HG03575 (cell line): Measurements from ENCODE around the gene ARMC3.
"Not testable (repeated sequence)": the region's sequence is repeated elsewhere in the genome, so short reads cannot be mapped to it uniquely, and the experiment has no call there.

ENCODE experiments used
- ATAC-seq: cut with Tn5 transposase; IDR thresholded peaks from one replicate; pipeline ENCODE4 v1.9.1; 2021; ENCODE audit not compliant: unreplicated experiment, insufficient number of reproducible peaks, low FRiP score; ENCODE audit errors: extremely low read depth

Gene ARMC3, protein sequence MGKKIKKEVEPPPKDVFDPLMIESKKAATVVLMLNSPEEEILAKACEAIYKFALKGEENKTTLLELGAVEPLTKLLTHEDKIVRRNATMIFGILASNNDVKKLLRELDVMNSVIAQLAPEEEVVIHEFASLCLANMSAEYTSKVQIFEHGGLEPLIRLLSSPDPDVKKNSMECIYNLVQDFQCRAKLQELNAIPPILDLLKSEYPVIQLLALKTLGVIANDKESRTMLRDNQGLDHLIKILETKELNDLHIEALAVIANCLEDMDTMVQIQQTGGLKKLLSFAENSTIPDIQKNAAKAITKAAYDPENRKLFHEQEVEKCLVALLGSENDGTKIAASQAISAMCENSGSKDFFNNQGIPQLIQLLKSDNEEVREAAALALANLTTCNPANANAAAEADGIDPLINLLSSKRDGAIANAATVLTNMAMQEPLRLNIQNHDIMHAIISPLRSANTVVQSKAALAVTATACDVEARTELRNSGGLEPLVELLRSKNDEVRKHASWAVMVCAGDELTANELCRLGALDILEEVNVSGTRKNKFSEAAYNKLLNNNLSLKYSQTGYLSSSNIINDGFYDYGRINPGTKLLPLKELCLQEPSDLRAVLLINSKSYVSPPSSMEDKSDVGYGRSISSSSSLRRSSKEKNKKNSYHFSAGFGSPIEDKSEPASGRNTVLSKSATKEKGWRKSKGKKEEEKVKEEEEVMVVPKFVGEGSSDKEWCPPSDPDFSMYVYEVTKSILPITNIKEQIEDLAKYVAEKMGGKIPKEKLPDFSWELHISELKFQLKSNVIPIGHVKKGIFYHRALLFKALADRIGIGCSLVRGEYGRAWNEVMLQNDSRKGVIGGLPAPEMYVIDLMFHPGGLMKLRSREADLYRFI

DNA sequence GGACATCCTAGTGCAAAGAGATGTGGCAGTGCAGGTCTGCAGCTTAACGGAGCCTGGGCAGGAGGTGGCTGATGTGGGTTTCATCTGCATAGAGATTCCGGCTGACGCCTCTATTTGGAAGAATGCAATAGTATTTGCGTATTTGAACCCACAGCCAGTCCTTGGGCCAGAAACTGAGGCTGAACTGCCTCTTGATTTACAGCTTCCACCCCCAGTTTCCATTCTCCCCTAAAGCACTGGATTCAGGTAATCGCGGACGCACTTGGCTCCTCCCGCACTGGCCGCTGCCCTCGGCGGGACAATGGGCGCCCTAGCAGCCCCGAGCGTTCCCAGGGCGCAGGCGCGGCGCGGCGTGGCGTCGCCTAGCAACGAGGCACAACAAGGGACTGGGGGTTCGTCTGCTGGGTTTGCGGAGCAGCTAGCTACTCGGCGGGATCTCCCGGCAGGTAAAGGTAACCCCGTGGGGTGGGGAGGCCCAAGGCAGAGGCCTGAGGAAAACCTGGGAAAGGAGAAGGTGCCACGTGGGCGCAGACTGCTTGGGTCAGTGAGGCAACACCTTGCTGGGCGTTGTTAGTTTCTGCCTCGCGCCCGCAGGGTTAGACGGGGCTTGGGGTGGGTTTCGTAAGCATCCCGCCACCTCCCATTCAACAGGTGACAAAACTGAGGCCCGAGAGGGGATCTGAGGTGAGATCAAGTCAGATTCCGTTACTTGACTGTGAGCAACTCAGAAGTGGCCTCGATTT is at the start of gene ARMC3:
Gene ARMC3, plus strand, starts transcription at position 393 of the 743 bp plus-strand sequence. CDS start 3,944 bp downstream, outside the sequence.
- ATAC-seq: peak; percentile 37

DNA sequence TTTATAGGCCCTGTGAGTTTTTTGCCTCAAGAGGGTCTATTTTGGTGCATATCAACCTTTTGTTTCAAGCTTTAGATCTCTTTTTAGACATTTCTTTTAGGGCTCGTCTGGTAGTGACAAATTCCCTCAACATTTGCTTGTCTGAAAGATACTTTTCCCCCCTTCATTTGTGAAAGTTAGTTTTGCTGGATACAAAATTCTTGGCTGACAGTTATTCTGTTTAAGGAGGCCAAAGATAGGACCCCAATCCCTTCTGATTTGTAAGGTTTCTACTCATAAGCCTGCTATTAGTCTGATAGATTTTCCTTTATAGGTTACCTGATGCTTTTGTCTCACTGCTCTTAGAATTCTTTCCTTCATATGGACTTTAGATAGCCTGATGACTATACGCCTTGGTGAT is 36.1 kb upstream of the ARMC3 start:
- no peak for ATAC-seq

DNA sequence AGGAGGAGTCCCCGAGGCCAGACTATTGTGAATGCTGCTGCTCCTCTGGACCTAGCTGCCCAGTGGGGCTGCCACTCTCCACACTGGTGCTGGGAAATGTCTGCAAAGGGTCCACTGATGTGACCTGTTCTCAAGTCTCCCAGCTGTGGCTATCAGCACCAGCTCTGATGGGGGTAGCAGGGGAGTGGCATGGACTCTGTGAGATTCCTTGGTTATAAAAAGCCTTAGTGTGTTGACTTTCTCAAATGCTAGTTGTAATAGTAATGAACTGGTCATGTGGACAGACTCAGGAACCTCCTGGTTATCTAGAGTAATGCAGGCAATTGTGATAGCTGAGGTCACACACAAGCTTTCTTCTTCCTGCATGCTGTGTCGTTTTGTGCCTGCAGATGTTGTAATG is 34.1 kb upstream of the ARMC3 start:
- ATAC-seq: no peak

DNA sequence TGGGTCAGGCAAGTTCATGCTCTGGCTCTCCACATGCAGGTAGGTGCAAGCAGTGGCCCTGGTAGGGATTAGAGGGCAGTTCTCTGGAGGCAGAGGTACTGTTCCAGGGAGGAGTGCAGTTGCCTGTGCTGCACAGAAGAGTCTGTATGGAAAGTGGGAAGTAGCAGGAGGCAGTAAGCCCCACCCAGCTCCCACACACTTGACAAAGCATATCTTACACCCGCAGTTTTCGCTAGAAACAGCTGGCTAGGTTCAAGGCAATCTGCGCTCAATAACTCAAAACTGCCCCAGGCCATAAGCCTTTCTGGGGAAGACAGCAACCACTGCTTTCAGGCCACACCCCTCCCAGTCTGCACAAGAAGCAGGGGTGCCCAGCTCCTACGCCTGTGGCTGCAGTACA is 33.1 kb upstream of the ARMC3 start:
- no peak for ATAC-seq

DNA sequence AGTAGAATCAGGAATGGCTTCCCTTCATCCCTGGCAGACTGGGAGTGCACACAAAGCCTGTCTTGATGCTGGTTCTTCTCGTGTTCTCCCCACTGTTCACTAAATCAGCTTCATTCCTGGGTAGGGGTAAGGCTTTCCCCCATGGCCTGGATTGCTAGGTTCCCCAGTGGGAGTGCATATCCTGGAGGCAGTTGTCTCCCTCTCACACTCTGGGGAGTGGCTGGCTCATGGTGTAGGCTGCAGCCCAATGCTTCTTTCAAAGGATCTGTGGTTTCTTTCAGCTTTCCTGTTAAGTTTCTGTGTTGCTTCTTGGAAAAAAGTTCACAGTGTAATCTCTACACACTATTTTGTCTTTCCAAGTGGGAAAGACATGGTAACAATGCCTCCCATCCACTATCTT is 32.6 kb upstream of the ARMC3 start:
- ATAC-seq: no peak

DNA sequence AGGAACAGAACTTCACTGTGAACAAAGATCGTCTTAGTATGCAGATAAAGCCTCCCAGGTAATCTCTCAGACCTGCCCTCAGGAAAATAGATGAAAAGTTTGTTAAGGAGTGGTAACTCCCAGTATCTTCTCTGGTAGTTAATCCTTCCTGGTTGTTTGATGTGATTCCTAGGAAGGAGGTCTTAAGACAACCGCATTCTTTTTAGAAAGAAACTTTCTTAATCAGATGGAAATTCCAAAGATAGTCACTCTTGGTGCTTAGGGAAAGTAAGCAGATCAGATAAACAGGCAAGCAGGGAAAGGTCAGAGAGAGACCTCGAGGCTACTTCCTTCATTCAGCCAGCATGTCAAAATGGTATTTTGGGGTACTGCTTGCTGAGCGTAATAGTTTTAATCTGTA is 30.5 kb upstream of the ARMC3 start:
- ATAC-seq: no peak

DNA sequence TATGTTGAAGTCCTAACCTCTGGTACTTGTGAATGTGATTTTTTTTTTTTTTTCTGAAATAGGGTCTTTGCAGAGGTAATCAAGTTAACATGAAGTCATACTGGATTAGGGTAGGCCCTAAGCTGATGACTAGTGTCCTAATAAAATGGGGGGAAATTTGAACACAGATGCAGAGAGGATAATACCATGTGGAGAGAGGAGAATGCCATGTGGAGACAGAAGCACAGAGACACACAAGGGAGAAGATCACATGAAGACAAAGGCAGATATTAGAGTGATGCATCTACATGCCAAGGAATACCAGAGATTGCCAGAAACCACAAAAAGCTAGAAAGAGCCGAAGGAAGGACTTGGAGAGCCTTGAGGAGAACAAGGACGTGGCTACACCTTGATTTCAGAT is 28.5 kb upstream of the ARMC3 start:
- ATAC-seq: no peak

DNA sequence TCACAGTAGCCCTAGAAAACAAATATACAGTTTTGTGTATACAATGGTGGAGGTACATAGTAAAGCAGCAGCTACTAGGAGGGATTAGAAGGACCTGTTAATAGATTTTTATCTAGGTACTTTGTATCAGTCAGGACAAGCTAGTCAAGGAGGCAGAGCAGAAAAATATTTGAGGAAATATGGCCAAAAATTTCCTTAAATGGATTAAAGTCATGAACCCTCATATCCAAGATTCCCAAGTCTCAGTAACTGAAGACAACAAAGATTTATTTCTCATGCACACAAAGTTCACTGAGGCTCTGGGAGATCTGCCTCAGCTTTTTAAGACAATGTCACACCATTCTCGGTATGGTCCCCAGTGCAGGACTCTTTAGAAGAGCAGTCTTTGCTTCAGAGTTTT is 28.1 kb upstream of the ARMC3 start:
- no peak for ATAC-seq

DNA sequence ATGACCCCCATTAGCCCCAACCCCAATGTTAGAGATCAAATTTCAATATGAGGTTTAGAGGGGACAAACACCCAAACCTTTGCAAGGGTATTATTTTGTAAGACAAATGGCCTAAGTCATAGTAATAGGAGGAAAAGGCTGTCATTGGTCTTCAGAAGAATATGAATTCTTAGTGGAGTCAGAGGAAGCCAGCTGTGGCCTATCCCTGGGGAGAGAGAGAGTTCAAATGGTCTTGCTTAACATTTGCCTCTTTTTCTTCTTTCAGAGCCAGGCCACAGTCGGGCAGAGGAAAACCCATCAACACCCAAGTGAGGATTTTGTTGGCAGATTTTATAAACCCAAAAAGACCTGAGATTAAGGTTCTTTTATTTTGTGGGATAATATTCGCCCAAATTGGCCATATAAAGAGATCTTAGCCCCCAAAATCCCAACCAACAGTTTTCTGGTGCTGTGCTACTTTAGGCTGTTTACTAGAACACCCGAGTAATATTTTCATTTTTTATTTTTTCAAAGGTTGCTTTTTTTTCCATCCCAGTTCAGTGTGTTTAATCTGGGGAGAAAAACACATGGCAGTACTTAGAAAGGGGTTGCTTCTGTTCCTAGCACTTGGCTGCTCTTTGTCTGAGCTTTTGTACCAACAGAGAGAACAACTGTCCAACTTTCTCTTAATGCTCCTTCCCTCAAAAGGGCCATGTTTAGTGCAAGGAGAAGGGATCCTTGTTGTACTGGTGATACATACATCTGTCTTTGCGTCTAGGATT is 26.8 kb upstream of the ARMC3 start:
- no peak for ATAC-seq

DNA sequence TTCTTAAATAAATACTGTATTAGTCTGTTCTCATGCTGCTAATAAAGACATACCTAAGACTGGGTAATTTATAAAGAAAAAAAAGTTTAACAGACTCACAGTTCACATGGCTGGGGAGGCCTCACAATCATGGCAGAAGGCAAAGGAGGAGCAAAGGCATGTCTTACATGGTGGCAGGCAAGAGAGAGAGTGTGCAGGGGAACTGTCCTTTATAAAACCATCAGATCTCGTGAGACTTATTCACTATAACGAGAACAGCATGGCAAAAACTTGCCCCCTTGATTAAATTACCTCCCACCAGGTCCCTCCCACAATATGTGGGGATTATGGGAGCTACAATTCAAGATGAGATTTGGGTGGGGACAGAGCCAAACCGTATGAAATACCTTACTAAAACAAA is 25.7 kb upstream of the ARMC3 start:
- ATAC-seq: not testable (repeated sequence)

DNA sequence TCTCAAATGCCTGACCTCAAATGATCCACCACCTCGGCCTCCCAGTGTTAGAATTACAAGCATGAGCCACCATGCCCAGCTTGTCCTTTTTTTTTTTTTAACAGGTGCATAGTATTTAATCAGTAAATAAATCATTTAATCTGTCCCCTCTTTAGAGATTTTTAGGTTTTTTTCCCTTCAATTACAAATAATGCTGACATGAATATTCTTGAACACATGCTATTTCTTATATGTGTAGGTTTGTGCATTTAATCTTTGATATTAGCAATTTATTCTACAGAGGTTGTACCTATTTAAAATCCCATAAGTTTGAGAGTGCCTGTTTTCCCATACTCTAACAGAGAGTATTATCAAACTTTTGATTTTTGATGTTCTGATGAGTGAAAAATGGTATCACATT is 24.2 kb upstream of the ARMC3 start:
- ATAC-seq: no peak

DNA sequence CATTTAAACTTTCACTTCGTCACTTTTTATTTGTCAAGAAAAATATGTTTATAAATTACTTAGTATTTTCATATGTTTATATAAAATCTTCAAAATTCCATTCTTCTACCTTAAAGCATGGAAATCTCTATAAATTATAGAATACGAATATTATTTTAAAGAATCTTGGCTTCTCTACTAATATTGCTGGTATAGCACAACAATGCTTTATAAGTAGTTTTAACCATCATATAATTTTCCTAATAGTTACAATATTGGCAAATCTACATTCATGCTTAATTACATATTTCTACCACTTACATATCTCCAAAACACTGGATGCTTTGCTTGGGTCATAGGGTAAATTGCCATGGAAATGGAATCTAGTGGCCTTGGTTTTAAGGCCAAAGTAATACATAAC is 21.1 kb upstream of the ARMC3 start:
- ATAC-seq: no peak

DNA sequence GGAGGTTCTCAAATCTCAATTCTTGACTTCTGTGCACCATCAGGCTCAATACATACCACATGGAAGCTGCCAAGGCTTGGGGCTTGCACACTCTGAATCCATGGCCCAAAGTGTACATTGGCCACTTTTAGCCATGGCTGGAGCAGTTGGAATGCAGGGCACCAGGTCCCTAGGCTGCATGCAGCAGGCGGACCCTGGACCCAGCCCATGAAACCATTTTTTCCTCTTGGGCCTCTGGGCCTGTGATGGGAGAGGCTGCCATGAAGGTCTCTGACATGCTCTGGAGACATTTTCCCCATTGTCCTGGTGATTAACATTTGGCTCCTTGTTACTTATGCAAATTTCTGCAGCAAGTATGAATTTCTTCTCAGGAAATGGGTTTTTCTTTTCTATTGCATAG is 19.0 kb upstream of the ARMC3 start:
- no peak for ATAC-seq

DNA sequence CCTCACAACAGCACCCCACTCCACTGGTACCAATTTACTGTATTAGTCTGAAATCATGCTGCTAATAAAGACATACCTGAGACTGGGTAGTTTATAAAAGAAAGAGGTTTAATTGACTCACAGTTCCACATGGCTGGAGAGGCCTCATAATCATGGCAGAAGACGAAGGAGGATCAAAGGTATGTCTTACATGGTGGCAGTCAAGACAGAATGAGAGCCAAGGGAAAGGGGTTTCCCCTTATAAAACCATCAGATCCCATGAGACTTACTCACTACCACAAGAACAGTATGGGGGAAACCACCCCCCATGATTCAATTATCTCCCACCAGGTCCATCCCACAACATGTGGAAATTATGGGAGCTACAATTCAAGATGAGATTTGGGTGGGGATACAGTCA is 18.2 kb upstream of the ARMC3 start:
- not testable (repeated sequence) for ATAC-seq

DNA sequence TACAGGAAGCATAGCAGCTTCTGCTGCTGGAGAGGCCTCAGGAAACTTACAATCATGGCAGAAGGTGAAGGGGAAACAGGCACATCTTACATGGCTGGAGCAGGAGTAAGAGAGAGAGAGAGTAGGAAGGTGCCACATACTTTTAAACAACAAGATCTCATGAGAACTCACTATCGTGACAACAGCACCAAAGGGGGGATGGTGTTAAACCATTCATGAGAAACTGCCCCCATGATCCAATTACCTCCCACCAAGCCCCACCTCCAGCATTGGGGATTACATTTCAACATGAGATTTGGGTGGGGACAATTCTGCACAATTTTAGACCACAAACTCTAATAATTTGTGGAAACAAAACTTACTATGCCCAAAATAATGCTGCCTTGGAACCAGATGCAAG is 16.8 kb upstream of the ARMC3 start:
- ATAC-seq: no peak

DNA sequence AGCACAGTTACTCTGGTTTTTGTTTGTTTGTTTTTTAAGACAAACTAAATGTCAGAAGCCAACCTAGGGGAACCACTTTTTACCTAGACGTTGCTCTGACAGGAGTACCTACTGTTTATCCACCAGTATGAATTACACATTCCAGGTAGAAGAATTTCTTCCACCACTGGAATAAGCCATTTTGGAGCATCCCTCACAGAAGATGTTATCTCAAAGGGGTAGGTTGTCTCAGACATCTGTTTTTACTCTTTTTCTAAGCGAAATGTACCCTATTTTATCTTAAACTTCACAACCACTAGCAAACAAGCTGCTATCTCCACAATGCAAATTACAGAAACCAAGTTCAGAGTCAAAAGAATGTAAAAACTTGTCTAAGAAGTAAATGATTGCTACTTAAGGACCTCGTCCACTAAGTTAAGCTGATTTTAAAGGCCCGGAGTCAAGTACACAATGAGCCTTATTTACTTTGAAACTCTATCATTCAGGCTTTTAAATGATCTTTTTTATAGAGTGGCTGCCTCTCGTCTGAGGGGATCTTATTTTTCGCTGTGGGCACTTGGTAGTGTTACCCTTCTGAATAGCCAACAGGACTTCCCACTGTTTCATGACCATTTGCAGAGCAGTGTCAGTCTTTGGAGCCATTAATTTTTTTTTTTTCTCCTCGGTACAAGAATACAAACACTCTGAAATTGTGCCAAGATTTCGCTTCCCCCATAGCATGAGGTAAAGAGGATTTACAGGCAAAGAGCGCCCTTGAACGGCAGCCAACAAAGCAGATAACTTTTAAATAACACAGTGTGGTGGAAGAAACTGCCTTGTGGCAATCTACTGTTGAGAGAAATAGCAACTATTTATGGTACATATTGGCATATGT is 15.7 kb upstream of the ARMC3 start:
- no peak for ATAC-seq

DNA sequence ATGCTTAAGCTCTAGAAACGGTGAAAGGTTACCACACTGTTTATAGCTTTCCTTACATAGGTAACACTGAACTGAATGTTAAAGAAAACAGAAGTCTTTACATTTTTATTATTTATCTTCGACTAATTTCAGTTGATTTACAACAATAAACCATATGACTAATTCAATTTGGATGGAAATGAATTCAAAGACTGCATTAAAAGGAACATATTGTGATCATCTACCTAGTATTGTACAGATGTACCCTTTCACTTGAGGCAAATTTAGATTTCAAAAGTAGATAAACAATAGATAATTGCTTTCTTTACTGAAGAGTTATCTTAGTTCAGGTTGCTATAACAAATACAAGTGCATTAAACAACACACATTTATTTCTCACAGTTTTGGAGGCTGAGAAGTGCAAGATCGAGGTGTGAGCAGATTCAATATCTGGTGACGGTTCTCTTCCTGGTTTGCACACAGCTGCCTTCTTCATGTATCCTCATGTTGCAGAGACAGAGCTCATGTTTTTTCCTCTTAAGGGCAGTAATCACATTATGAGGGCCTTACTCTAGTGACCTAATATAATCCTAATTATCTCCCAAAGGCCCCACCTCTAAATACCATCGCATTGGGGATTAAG is 15.0 kb upstream of the ARMC3 start:
- ATAC-seq: no peak
